SK-N-MC (cell line): ENCODE measurements around the gene TMEM245.

Source experiments
- EZH2 ChIP-seq: fragments of 200-600 bp; sonication (generic); IDR thresholded peaks from one replicate; pipeline ENCODE4 v1.6.1; 2017; ENCODE audit warnings: antibody characterized with exemption
- FOXP2 ChIP-seq: optimal IDR thresholded peaks from 2 replicates; pipeline ENCODE3; 2011; ENCODE audit warnings: mild to moderate bottlenecking, moderate library complexity; ENCODE audit not compliant: insufficient read depth; ENCODE audit errors: extremely low read length, control extremely low read depth
- POLR2AphosphoS5 ChIP-seq: IDR thresholded peaks from 2 replicates; pipeline ENCODE4 v1.6.1; 2012; ENCODE audit warnings: mild to moderate bottlenecking, low read depth, low read length, borderline replicate concordance

GRCh38 chr9:109150925-109151545, 31.3 kb upstream of the TMEM245 start:
- TF ChIP-seq EZH2 (no peak), POLR2AphosphoS5 (no peak), FOXP2 (no peak)
